ENCODE measurements around the gene EPHA4.

EPHA4 gene

GRCh38 chr2:221447310-221447709, 124.8 kb downstream of the EPHA4 start:
- H3K4me3 ChIP-seq (replicated peaks in 1 of 2; ENCODE audit: low read depth in 2 of 2, low read length in 2 of 2) = no peak overlapping the region
- DNase-seq (ENCODE audit: low read depth in 2 of 2) = peak; percentile 4 to 28
- no peak for TF ChIP-seq CTCF (IDR thresholded peaks at IDR 0.05; ENCODE audit: low read depth, low read length)

DNA sequence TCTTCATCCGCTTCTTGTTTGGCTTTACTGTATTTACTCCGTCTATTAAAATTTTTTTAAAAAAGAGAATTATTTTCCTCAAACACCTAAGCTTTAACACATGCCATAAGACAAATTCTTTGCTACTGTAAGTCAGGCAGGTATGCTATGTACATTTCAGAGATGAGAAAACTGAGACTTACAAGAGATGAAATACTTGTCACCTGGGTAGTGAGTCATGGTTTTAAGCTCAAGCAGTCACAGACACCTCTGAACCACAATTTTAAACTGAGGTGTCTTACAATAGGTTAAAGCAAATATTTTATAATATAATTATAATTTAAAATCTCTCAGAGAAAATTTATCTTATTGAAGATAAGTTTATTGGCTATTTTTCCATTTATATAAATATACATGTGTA, 126.0 kb downstream of the EPHA4 start:
- no peak for DNase-seq (ENCODE audit: low read depth in 2 of 2)
- TF ChIP-seq CTCF (IDR thresholded peaks at IDR 0.05; ENCODE audit: low read depth, low read length) = no peak
- no peak overlapping the region for H3K4me3 ChIP-seq (replicated peaks in 1 of 2; ENCODE audit: low read depth in 2 of 2, low read length in 2 of 2)

DNA sequence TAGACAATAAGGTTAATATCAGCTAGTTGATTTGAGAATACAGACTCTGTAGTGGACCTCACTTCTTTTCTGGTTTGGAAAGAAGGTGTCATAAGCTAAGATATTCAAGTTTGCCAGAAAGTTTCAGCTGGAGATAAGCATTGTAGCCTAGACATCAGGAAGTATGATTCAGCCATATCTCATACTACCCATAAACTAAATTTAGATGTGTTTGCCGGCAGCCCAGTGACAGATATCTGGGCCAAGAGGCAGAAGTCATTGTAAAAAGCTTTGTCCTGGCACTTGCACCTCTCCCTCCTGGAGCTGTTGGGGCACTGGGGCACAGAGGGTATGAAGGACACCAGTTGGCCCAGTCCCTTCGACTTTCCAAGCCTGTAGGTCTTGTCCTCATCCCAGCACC, 128.0 kb downstream of the EPHA4 start:
- TF ChIP-seq CTCF (IDR thresholded peaks at IDR 0.05; ENCODE audit: low read depth, low read length) = no peak
- no peak overlapping the region for H3K4me3 ChIP-seq (replicated peaks in 1 of 2; ENCODE audit: low read depth in 2 of 2, low read length in 2 of 2)
- peak; percentile 49 to 64 for DNase-seq (ENCODE audit: low read depth in 2 of 2)

DNA sequence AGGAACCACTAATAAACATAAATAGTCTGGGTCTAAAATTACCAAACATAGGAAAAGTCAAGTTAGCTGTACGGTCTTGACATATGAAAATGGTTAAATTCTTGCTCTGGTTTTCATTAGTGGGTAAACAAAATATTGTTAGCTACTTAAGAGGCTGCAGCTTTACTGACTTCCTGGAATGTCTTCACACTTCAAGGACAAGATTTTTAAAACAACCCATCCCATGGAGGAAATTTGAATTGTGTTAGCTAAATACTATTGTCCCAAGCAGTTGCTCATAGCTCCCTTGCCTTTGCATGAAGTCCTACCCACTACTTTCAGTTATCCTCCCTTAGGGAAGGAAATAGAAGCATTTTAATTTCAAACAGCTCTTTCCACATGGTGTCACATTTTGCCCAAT, 128.5 kb downstream of the EPHA4 start:
- no peak for DNase-seq (ENCODE audit: low read depth in 2 of 2)
- H3K4me3 ChIP-seq (replicated peaks in 1 of 2; ENCODE audit: low read depth in 2 of 2, low read length in 2 of 2) = no peak overlapping the region
- no peak for TF ChIP-seq CTCF (IDR thresholded peaks at IDR 0.05; ENCODE audit: low read depth, low read length)

DNA sequence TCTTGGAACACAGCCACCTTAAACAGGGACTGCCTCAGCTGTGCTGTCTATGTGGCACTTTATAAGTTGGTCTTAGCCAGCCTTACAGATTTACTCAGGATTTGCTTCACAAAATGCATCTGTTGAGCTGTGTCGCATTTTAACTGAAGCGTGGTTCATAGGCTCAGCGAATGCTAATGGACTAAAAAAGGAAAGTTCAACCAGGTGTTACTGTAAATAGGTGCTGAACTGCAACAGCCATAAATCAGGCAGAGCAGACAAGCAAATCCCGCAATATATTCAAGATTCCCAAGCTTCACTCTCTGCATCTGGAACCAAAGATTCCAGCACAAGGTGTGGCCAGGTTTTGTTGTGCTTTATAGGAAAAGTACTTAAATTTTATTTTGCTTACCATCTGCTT, 130.0 kb downstream of the EPHA4 start:
- DNase-seq (ENCODE audit: low read depth in 2 of 2) = no peak
- no peak overlapping the region for H3K4me3 ChIP-seq (replicated peaks in 1 of 2; ENCODE audit: low read depth in 2 of 2, low read length in 2 of 2)
- TF ChIP-seq CTCF (IDR thresholded peaks at IDR 0.05; ENCODE audit: low read depth, low read length) = no peak

GRCh38 chr2:221439761-221440479, 132.2 kb downstream of the EPHA4 start:
- no peak for TF ChIP-seq CTCF (IDR thresholded peaks at IDR 0.05; ENCODE audit: low read depth, low read length)
- peak in 1 of 2 donors; percentile 35 for DNase-seq (ENCODE audit: low read depth in 2 of 2)
- H3K4me3 ChIP-seq (replicated peaks in 1 of 2; ENCODE audit: low read depth in 2 of 2, low read length in 2 of 2) = no peak overlapping the region

DNA sequence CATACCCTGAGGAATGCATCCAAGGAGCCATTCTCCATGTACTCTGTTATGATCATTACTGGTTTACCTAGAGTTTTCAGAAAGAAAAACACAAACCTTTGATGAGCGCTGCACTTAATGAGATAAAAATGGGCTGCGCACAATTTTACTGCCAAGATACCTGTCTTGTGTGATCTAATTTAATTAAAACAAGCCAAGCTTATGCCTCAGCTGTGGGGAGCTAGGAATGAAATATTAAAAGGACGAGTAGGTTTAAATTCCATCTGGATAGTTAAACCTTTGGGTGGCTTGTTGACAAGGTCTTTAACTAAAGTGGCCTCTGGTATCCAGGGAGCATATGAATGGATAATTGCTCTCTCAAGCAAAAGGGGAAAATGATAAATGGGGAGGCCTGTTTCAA, 135.0 kb downstream of the EPHA4 start:
- no peak overlapping the region for H3K4me3 ChIP-seq (replicated peaks in 1 of 2; ENCODE audit: low read depth in 2 of 2, low read length in 2 of 2)
- TF ChIP-seq CTCF (IDR thresholded peaks at IDR 0.05; ENCODE audit: low read depth, low read length) = no peak
- DNase-seq (ENCODE audit: low read depth in 2 of 2) = no peak

Data from cardiac fibroblast (primary cell).